Hepatocyte (in vitro differentiated cells): ENCODE data around the gene SSBP2. TPM values are rescaled to one million over a fixed set of nuclear protein-coding genes. Genes with fewer than 3 reads are reported as not detected.

ENCODE experiments used
- DNase-seq: peaks from one replicate; pipeline ENCODE4 v3.0.0-alpha.2; 2016; ENCODE audit warnings: low spot score
- H2AFZ ChIP-seq: fragments of 200-600 bp; sonication (generic); 2 replicates; pipeline ENCODE4 v1.6.0; 2016; ENCODE audit warnings: antibody characterized with exemption, mild to moderate bottlenecking
- H3K27ac ChIP-seq: fragments of 200-600 bp; sonication (generic); 2 replicates; pipeline ENCODE4 v1.5.1; 2016; ENCODE audit warnings: mild to moderate bottlenecking
- H3K27me3 ChIP-seq: fragments of 200-600 bp; sonication (generic); 2 replicates; pipeline ENCODE4 v1.6.1; 2016
- H3K36me3 ChIP-seq: fragments of 200-600 bp; sonication (generic); replicated peaks from 2 replicates; pipeline ENCODE4 v1.5.1; 2016; ENCODE audit warnings: low read depth; ENCODE audit not compliant: insufficient read depth
- H3K4me1 ChIP-seq: fragments of 200-600 bp; sonication (generic); 2 replicates; pipeline ENCODE4 v1.5.1; 2016; ENCODE audit warnings: mild to moderate bottlenecking, moderate library complexity; ENCODE audit not compliant: insufficient read depth
- H3K4me2 ChIP-seq: fragments of 200-600 bp; sonication (generic); 2 replicates; pipeline ENCODE4 v1.6.0; 2016
- H3K4me3 ChIP-seq: fragments of 200-600 bp; sonication (generic); 2 replicates; pipeline ENCODE4 v1.5.1; 2016; ENCODE audit warnings: mild to moderate bottlenecking
- H3K79me2 ChIP-seq: fragments of 200-600 bp; sonication (generic); 2 replicates; pipeline ENCODE4 v1.6.0; 2017; ENCODE audit warnings: mild to moderate bottlenecking
- H3K9me2 ChIP-seq: fragments of 200-600 bp; sonication (generic); replicated peaks from 2 replicates; pipeline ENCODE4 v1.6.0; 2017; ENCODE audit warnings: mild to moderate bottlenecking; ENCODE audit not compliant: insufficient read depth
- H3K9me3 ChIP-seq: fragments of 200-600 bp; sonication (generic); 2 replicates; pipeline ENCODE4 v1.5.1; 2016; ENCODE audit warnings: low read depth, mild to moderate bottlenecking
- H4K20me1 ChIP-seq: fragments of 200-600 bp; sonication (generic); 2 replicates; pipeline ENCODE4 v1.6.0; 2016; ENCODE audit warnings: mild to moderate bottlenecking; ENCODE audit not compliant: insufficient read depth, poor library complexity, severe bottlenecking
- EZH2 ChIP-seq: fragments of 200-600 bp; sonication (generic); IDR thresholded peaks from 2 replicates; pipeline ENCODE4 v1.6.1; 2016; ENCODE audit warnings: antibody characterized with exemption, mild to moderate bottlenecking, borderline replicate concordance
- EZH2phosphoT487 ChIP-seq: fragments of 200-600 bp; sonication (generic); IDR thresholded peaks from one replicate; pipeline ENCODE4 v1.6.1; 2018; ENCODE audit warnings: antibody characterized with exemption, mild to moderate bottlenecking, low read depth, moderate library complexity; ENCODE audit not compliant: unreplicated experiment, severe bottlenecking
- WGBS: methylation state at CpG from one replicate; pipeline ENCODE4 v1.1.6; 2016; ENCODE audit warnings: low lambda C conversion rate; ENCODE audit errors: missing lambda C conversion rate; 5-methylcytosine and 5-hydroxymethylcytosine counted together
- polyA plus RNA-seq: library from polyadenylated mRNA; unstranded; fragments of >200 nt; fragmentation: Nextera tagmentation; extraction: Ambion mirVana; gene quantifications from 2 replicates; pipeline ENCODE4 v1.2.1, GENCODE V29; 2016
- total RNA-seq: library from RNA; depleted of rRNA; stranded (reverse); fragments of >200 nt; gene quantifications from 2 replicates; pipeline ENCODE4 v1.2.3, GENCODE V29; 2014
- TF ChIP-seq, protein P1 (sequence below): fragments of 200-600 bp; sonication (generic); IDR thresholded peaks from 2 replicates; pipeline ENCODE4 v1.5.1; 2016; ENCODE audit warnings: antibody characterized with exemption, mild to moderate bottlenecking; ENCODE audit not compliant: poor library complexity

The SSBP2 gene
- total and polyA plus RNA-seq, 2 experiments from 2014 or later: 23.7 to 48.2 TPM

DNA sequence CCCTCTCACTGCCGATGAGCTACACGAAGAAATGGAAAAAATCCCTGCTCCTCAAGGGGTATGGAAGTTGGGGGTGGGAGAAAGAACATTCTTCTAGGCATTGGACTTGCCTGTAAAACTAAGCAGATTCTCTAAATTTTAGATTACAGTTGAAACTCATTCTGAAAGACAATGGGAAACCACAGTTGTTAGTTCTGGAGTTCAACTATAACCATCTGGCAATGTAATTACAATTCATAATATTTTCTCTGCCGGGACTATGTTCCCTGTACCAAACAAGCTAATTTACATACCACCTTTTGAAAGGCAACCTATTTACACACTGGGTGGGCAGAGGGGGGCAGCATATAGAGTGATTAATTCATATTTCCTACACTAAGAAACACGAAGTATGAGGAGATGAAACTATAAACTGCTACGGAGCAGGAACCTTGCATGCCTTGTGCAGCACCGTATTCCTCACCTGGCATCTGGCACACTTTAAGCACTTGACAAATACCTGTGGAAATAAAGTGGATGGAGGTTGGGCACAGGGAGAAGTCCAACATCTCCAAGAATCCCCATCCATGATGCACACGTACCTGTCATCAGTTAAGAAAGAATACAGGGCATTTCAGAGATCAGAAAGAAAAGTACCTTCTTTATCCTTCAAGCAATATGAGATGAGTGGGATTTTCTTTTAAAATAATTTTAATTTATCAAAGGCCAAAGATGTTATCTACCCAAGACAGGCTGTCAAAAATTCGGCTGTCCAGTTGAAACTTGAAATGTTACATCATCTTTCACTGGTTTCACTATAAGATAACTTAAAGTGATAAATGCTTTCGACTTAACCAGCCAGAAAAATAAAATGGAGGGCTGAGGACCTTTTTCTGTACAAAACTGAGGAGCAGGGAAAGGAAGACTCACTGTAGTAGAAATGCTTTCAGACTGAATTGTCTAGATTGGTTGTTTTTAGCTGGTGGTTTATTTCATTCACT is 54.2 kb downstream of the SSBP2 start:
- no peak overlapping the region for H2AFZ ChIP-seq

DNA sequence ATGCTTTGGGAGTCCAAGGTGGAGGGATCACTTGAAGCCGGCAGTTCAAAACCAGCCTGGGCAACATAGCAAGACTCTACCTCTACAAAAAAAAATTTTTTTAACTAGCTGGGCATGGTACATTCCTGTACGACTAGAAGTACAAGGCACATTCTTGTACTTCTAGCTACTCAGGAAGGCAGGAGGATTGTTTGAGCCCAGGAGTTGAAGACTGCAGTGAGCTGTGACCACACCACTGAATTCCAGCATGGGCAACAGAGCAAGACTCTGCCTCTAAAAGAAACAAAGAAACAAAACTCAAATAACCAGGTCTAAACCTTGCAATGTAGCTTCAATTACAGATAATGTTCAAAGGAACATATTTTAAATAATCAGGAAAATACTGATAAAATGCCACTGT is 56.2 kb downstream of the SSBP2 start:
- Histone ChIP-seq H3K27me3 (no peaks in the 10 kb centered on the region), H3K79me2 (peaks cover 52% of the 10 kb centered on the region), H3K9me2 (no peaks in the 10 kb centered on the region), H3K4me1 (no peaks in the 10 kb centered on the region), H2AFZ (no peak overlapping the region), H4K20me1 (peaks cover 5% of the 10 kb centered on the region), H3K27ac (no peak overlapping the region), H3K4me3 (no peak overlapping the region), H3K9me3 (no peaks in the 10 kb centered on the region), H3K4me2 (no peak overlapping the region), H3K36me3 (peaks cover 3% of the 10 kb centered on the region)
- 87% methylated on average over 2 of the region's 2 CpGs for WGBS
- no peak for DNase-seq
- TF ChIP-seq EZH2: no peak

More for the DNA sequence above, 54.2 kb downstream of the SSBP2 start:
- DNase-seq: no peak
- WGBS: 89% methylated on average over 9 of the region's 9 CpGs
- H3K9me3 ChIP-seq: no peaks in the 10 kb centered on the region
- no peak overlapping the region for H3K4me2 ChIP-seq
- H3K4me3 ChIP-seq: no peak overlapping the region
- no peaks in the 10 kb centered on the region for H3K27me3 ChIP-seq
- no peaks in the 10 kb centered on the region for H3K9me2 ChIP-seq
- peaks cover 3% of the 10 kb centered on the region for H3K36me3 ChIP-seq
- no peaks in the 10 kb centered on the region for H3K4me1 ChIP-seq
- peaks cover 5% of the 10 kb centered on the region for H4K20me1 ChIP-seq
- no peak overlapping the region for H3K27ac ChIP-seq
- peaks cover 39% of the 10 kb centered on the region for H3K79me2 ChIP-seq
- TF ChIP-seq EZH2: no peak
- TF ChIP-seq EZH2phosphoT487: no peak
- TF ChIP-seq, protein P1, sequence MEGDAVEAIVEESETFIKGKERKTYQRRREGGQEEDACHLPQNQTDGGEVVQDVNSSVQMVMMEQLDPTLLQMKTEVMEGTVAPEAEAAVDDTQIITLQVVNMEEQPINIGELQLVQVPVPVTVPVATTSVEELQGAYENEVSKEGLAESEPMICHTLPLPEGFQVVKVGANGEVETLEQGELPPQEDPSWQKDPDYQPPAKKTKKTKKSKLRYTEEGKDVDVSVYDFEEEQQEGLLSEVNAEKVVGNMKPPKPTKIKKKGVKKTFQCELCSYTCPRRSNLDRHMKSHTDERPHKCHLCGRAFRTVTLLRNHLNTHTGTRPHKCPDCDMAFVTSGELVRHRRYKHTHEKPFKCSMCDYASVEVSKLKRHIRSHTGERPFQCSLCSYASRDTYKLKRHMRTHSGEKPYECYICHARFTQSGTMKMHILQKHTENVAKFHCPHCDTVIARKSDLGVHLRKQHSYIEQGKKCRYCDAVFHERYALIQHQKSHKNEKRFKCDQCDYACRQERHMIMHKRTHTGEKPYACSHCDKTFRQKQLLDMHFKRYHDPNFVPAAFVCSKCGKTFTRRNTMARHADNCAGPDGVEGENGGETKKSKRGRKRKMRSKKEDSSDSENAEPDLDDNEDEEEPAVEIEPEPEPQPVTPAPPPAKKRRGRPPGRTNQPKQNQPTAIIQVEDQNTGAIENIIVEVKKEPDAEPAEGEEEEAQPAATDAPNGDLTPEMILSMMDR: no peak

DNA sequence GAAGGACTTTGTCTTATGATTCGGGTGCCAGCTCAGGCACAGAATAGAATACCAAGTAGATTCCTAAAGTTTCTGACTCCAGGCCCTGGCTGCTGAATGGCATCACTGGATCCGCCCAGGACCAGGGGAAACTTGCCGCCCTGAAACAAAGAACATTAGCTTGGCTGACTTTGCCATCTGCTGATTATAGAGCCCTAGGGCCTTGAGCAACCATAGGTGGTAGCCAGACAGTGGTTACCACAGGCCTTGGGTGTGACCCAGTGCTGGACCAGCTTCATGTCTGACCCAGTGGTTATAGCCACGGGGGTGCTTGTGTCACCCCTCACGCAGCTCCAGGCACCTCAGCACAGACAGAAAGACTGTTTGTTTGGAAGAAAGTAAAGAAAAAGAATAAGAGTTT is 62.7 kb downstream of the SSBP2 start:
- no peaks in the 10 kb centered on the region for H3K9me2 ChIP-seq
- no peaks in the 10 kb centered on the region for H3K36me3 ChIP-seq
- DNase-seq: no peak
- H3K27ac ChIP-seq: no peak overlapping the region
- no peak overlapping the region for H2AFZ ChIP-seq
- H3K27me3 ChIP-seq: no peaks in the 10 kb centered on the region
- no peak overlapping the region for H3K4me3 ChIP-seq
- H4K20me1 ChIP-seq: no peaks in the 10 kb centered on the region
- no peak for TF ChIP-seq EZH2
- TF ChIP-seq, protein P1: no peak
- H3K79me2 ChIP-seq: peaks cover 60% of the 10 kb centered on the region
- H3K4me1 ChIP-seq: no peaks in the 10 kb centered on the region
- H3K4me2 ChIP-seq: no peak overlapping the region
- no peaks in the 10 kb centered on the region for H3K9me3 ChIP-seq
- WGBS: 89% methylated on average over 5 of the region's 5 CpGs

- DNase-seq: no peak
- Histone ChIP-seq H3K36me3 (no peaks in the 10 kb centered on the region), H3K9me2 (no peaks in the 10 kb centered on the region), H3K27me3 (no peaks in the 10 kb centered on the region), H2AFZ (no peak overlapping the region), H3K9me3 (no peaks in the 10 kb centered on the region), H3K4me2 (no peak overlapping the region), H3K27ac (no peak overlapping the region), H3K4me3 (no peak overlapping the region), H4K20me1 (no peaks in the 10 kb centered on the region), H3K79me2 (peaks cover 57% of the 10 kb centered on the region), H3K4me1 (no peaks in the 10 kb centered on the region)
- TF ChIP-seq, protein P1: no peak
- TF ChIP-seq EZH2phosphoT487 (no peak), EZH2 (no peak)
- WGBS: 100% methylated on average over 1 of the region's 1 CpG
These were observed 63.6 kb downstream of the SSBP2 start for GRCh38 chr5:81687292-81687691.
